ENCODE measurements around the gene EEF1AKMT3. TPM values are rescaled to one million over a fixed set of nuclear protein-coding genes. Genes with fewer than 3 reads are reported as not detected.

EEF1AKMT3 gene
- total and polyA plus RNA-seq, 2 experiments from 2014 or later: 1.3 to 5.3 TPM

DNA sequence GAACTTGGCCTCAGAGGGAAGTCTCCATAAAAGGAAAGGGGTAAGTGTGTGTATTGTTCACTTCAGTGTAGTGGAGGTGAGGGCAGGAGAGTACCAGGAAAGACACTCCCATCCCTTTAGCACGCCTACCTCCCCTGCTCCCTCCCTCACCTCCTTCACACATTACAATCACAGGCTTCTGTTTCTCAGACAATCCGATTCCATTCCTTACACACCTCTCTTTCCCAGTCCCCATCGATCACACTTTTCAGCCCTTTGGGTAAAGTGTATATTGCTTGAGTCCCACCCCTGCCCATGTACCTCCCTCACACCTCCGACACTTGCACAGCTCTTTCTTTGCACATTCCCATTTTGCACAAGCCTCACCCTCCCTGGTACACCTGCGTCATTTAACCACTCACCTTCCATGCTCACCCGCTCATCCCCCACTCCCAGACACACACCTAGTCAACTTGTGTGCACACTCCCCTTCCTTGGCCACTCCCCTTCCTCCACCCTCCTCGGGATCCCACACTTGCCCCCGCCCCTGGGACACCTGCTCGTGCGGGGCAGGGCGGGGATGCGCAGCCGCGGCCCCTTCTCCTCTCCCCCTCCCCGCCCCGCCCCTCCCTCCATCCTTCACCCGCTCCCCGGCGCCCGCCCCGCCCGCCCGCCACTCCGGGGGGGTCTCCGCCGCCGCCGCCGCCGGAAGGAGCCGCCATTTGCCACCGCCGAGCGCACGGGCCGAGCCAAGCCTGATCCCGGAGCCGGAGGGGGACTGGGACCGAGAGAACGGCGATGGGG, 17.8 kb upstream of the EEF1AKMT3 start, which contains the start of gene MARCHF9:
Gene MARCHF9 (plus strand): TSS at position 693 of the 783 bp plus-strand sequence. CDS start 426 bp downstream, outside the sequence.
- Histone ChIP-seq H3K4me2 (peak within 1 kb of the TSS; percentile 97), H2AFZ (peak within 1 kb of the TSS; percentile 96), H4K20me1 (replicated peaks; ENCODE audit: insufficient read depth) (peaks cover 4% of the 10 kb centered on the region; the same call in 1 of the 2 replicates), H3F3A (replicated peaks; ENCODE audit: low read depth) (peaks cover 21% of the 10 kb centered on the region), H3K4me1 (ENCODE audit: insufficient read depth) (peaks cover 36% of the 10 kb centered on the region), H3K9me2 (ENCODE audit: insufficient read depth) (no peaks in the 10 kb centered on the region), H3K27ac (ENCODE audit: low read depth) (no peak within 1 kb of the TSS), H3K36me3 (ENCODE audit: insufficient read depth) (no peaks in the 10 kb centered on the region; the same call in 1 of the 2 replicates), H3K4me3 (peak within 1 kb of the TSS; percentile 83), H3K27me3 (ENCODE audit: insufficient read depth) (peaks cover 62% of the 10 kb centered on the region), H3K79me2 (replicated peaks; ENCODE audit: insufficient read depth) (peaks cover 23% of the 10 kb centered on the region)
- Mint-ChIP-seq H3K36me3 (ENCODE audit: low read depth) (peaks cover 24% of the 10 kb centered on the region), H3K27ac (no peak within 1 kb of the TSS), H3K9me3 (no peaks in the 10 kb centered on the region; the same call in 2 of the 3 replicates), H3K4me3 (peak within 1 kb of the TSS; percentile 87), H3K27me3 (ENCODE audit: insufficient read depth, low read depth, poor library complexity) (peaks cover 62% of the 10 kb centered on the region), H3K4me1 (peaks cover 39% of the 10 kb centered on the region)
- peak; percentile 33 for ATAC-seq
- no peak for TF ChIP-seq EZH2 (IDR thresholded peaks at IDR 0.05; ENCODE audit: low read depth, unreplicated experiment)
- 0 out of 2 replicates have a peak, but pooled peaks have one; percentile 10 for TF ChIP-seq CREB1 (CRISPR knock-in tag; IDR thresholded peaks at IDR 0.05; ENCODE audit: low read depth)
- TF ChIP-seq, protein P1, sequence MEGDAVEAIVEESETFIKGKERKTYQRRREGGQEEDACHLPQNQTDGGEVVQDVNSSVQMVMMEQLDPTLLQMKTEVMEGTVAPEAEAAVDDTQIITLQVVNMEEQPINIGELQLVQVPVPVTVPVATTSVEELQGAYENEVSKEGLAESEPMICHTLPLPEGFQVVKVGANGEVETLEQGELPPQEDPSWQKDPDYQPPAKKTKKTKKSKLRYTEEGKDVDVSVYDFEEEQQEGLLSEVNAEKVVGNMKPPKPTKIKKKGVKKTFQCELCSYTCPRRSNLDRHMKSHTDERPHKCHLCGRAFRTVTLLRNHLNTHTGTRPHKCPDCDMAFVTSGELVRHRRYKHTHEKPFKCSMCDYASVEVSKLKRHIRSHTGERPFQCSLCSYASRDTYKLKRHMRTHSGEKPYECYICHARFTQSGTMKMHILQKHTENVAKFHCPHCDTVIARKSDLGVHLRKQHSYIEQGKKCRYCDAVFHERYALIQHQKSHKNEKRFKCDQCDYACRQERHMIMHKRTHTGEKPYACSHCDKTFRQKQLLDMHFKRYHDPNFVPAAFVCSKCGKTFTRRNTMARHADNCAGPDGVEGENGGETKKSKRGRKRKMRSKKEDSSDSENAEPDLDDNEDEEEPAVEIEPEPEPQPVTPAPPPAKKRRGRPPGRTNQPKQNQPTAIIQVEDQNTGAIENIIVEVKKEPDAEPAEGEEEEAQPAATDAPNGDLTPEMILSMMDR (conservative IDR thresholded peaks at IDR 0.05; ENCODE audit: low read depth in 2 of 2): no peak
- no peak for TF ChIP-seq NANOG (IDR thresholded peaks at IDR 0.05; ENCODE audit: borderline replicate concordance)
- no peak for TF ChIP-seq STAT1 (IDR thresholded peaks at IDR 0.05; ENCODE audit: unreplicated experiment)
- no peak for TF ChIP-seq ZNF114 (CRISPR knock-in tag; IDR thresholded peaks at IDR 0.05)
- TF ChIP-seq EZH2phosphoT487 (IDR thresholded peaks at IDR 0.05; ENCODE audit: unreplicated experiment): no peak
- TF ChIP-seq POLR2AphosphoS5 (IDR thresholded peaks at IDR 0.05; ENCODE audit: low read depth): peak; percentile 67
- TF ChIP-seq, protein P2, sequence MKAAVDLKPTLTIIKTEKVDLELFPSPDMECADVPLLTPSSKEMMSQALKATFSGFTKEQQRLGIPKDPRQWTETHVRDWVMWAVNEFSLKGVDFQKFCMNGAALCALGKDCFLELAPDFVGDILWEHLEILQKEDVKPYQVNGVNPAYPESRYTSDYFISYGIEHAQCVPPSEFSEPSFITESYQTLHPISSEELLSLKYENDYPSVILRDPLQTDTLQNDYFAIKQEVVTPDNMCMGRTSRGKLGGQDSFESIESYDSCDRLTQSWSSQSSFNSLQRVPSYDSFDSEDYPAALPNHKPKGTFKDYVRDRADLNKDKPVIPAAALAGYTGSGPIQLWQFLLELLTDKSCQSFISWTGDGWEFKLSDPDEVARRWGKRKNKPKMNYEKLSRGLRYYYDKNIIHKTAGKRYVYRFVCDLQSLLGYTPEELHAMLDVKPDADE (IDR thresholded peaks at IDR 0.05): no peak
- no peak for TF ChIP-seq ZNF331 (CRISPR knock-in tag; IDR thresholded peaks at IDR 0.05; ENCODE audit: low read depth)
- TF ChIP-seq, protein P3, sequence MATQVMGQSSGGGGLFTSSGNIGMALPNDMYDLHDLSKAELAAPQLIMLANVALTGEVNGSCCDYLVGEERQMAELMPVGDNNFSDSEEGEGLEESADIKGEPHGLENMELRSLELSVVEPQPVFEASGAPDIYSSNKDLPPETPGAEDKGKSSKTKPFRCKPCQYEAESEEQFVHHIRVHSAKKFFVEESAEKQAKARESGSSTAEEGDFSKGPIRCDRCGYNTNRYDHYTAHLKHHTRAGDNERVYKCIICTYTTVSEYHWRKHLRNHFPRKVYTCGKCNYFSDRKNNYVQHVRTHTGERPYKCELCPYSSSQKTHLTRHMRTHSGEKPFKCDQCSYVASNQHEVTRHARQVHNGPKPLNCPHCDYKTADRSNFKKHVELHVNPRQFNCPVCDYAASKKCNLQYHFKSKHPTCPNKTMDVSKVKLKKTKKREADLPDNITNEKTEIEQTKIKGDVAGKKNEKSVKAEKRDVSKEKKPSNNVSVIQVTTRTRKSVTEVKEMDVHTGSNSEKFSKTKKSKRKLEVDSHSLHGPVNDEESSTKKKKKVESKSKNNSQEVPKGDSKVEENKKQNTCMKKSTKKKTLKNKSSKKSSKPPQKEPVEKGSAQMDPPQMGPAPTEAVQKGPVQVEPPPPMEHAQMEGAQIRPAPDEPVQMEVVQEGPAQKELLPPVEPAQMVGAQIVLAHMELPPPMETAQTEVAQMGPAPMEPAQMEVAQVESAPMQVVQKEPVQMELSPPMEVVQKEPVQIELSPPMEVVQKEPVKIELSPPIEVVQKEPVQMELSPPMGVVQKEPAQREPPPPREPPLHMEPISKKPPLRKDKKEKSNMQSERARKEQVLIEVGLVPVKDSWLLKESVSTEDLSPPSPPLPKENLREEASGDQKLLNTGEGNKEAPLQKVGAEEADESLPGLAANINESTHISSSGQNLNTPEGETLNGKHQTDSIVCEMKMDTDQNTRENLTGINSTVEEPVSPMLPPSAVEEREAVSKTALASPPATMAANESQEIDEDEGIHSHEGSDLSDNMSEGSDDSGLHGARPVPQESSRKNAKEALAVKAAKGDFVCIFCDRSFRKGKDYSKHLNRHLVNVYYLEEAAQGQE (IDR thresholded peaks at IDR 0.05; ENCODE audit: unreplicated experiment): no peak
- no peak for TF ChIP-seq JUNB (IDR thresholded peaks at IDR 0.05; ENCODE audit: unreplicated experiment)
- DNase-seq (ENCODE audit: low spot score): peak; percentile 84
